Measurements from ENCODE around the gene ZFP36L1. TPM values are rescaled to one million over a fixed set of nuclear protein-coding genes. Genes with fewer than 3 reads are reported as not detected.

The ZFP36L1 gene
- total RNA-seq, 1 donor from 2014 or later = 48.0 TPM

GRCh38 chr14:68824207-68824516, 31.3 kb upstream of the ZFP36L1 start:
- intact Hi-C loops (cut with micrococcal nuclease) = loop anchor here (5.0 kb wide), 1 partner anchor 877 kb away; no protein-coding TSS in a partner anchor

GRCh38 chr14:68823434-68824206, 30.8 kb upstream of the ZFP36L1 start:
- H3K9me3 ChIP-seq (replicated peaks) = no peaks in the 10 kb centered on the region
- no peak overlapping the region for H3K4me3 ChIP-seq
- no peak for TF ChIP-seq CTCF (IDR thresholded peaks at IDR 0.05; ENCODE audit: borderline replicate concordance)
- no peak overlapping the region for H3K27ac ChIP-seq (replicated peaks)
- peaks cover 5% of the 10 kb centered on the region for H3K4me1 ChIP-seq
- intact Hi-C loops (cut with micrococcal nuclease) = loop anchor here (5.0 kb wide), 1 partner anchor 876 kb away; no protein-coding TSS in a partner anchor
- no peaks in the 10 kb centered on the region for H3K36me3 ChIP-seq
- H3K27me3 ChIP-seq (ENCODE audit: low read depth) = no peaks in the 10 kb centered on the region
- DNase-seq = no peak

More at GRCh38 chr14:68824207-68824516, 31.3 kb upstream of the ZFP36L1 start:
- DNase-seq = no peak
- peaks cover 5% of the 10 kb centered on the region for H3K4me1 ChIP-seq
- no peak overlapping the region for H3K27ac ChIP-seq (replicated peaks)
- no peaks in the 10 kb centered on the region for H3K27me3 ChIP-seq (ENCODE audit: low read depth)
- H3K4me3 ChIP-seq = no peak overlapping the region
- no peak for TF ChIP-seq CTCF (IDR thresholded peaks at IDR 0.05; ENCODE audit: borderline replicate concordance)
- H3K9me3 ChIP-seq (replicated peaks) = no peaks in the 10 kb centered on the region
- no peaks in the 10 kb centered on the region for H3K36me3 ChIP-seq

- intact Hi-C loops (cut with micrococcal nuclease) = loop anchor here (5.0 kb wide), 1 partner anchor 876 kb away; no protein-coding TSS in a partner anchor
- no peaks in the 10 kb centered on the region for H3K9me3 ChIP-seq (replicated peaks)
- H3K4me3 ChIP-seq = no peak overlapping the region
- H3K36me3 ChIP-seq = no peaks in the 10 kb centered on the region
- no peaks in the 10 kb centered on the region for H3K27me3 ChIP-seq (ENCODE audit: low read depth)
- H3K27ac ChIP-seq (replicated peaks) = no peak overlapping the region
- TF ChIP-seq CTCF (IDR thresholded peaks at IDR 0.05; ENCODE audit: borderline replicate concordance) = no peak
- H3K4me1 ChIP-seq = peaks cover 5% of the 10 kb centered on the region
- no peak for DNase-seq
Observed at GRCh38 chr14:68822926-68823325, 30.1 kb upstream of the ZFP36L1 start.

GRCh38 chr14:68822132-68822651, 29.3 kb upstream of the ZFP36L1 start:
- Histone ChIP-seq H3K27ac (replicated peaks) (no peak overlapping the region), H3K36me3 (no peaks in the 10 kb centered on the region), H3K4me3 (no peak overlapping the region), H3K9me3 (replicated peaks) (no peaks in the 10 kb centered on the region), H3K4me1 (peaks cover 7% of the 10 kb centered on the region), H3K27me3 (ENCODE audit: low read depth) (no peaks in the 10 kb centered on the region)
- no peak for TF ChIP-seq CTCF (IDR thresholded peaks at IDR 0.05; ENCODE audit: borderline replicate concordance)
- intact Hi-C loops (cut with micrococcal nuclease) = loop anchor here (5.0 kb wide), 1 partner anchor 875 kb away; no protein-coding TSS in a partner anchor
- no peak for DNase-seq

GRCh38 chr14:68820999-68821683, 28.3 kb upstream of the ZFP36L1 start:
- Histone ChIP-seq H3K36me3 (no peaks in the 10 kb centered on the region), H3K4me1 (peaks cover 16% of the 10 kb centered on the region), H3K9me3 (replicated peaks) (no peaks in the 10 kb centered on the region), H3K27ac (replicated peaks) (no peak overlapping the region), H3K27me3 (ENCODE audit: low read depth) (no peaks in the 10 kb centered on the region), H3K4me3 (no peak overlapping the region)
- no peak for TF ChIP-seq CTCF (IDR thresholded peaks at IDR 0.05; ENCODE audit: borderline replicate concordance)
- intact Hi-C loops (cut with micrococcal nuclease) = loop anchor here (5.0 kb wide), 1 partner anchor 874 kb away; no protein-coding TSS in a partner anchor
- DNase-seq = no peak

Data from left ventricle myocardium inferior (tissue), 1 donor.